ENCODE measurements around the gene TCP11.

Gene TCP11

GRCh38 chr6:35167505-35167904 is 26.4 kb upstream of the TCP11 start:
- ATAC-seq = no peak
- no peak for TF ChIP-seq SNAI2 (CRISPR knock-in tag; IDR thresholded peaks at IDR 0.05)
- no peak for TF ChIP-seq TCF4 (CRISPR knock-in tag; IDR thresholded peaks at IDR 0.05; ENCODE audit: borderline replicate concordance)
- no peak for TF ChIP-seq ESRRG (CRISPR knock-in tag; IDR thresholded peaks at IDR 0.05)
- no peak for TF ChIP-seq PATZ1 (CRISPR knock-in tag; IDR thresholded peaks at IDR 0.05; ENCODE audit: borderline replicate concordance)
- no peak for TF ChIP-seq ARNTL (CRISPR knock-in tag; IDR thresholded peaks at IDR 0.05; ENCODE audit: borderline replicate concordance, low read depth)
- TF ChIP-seq, protein P1, sequence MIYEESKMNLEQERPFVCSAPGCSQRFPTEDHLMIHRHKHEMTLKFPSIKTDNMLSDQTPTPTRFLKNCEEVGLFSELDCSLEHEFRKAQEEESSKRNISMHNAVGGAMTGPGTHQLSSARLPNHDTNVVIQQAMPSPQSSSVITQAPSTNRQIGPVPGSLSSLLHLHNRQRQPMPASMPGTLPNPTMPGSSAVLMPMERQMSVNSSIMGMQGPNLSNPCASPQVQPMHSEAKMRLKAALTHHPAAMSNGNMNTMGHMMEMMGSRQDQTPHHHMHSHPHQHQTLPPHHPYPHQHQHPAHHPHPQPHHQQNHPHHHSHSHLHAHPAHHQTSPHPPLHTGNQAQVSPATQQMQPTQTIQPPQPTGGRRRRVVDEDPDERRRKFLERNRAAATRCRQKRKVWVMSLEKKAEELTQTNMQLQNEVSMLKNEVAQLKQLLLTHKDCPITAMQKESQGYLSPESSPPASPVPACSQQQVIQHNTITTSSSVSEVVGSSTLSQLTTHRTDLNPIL (CRISPR knock-in tag; IDR thresholded peaks at IDR 0.05; ENCODE audit: low read depth) = no peak
- TF ChIP-seq ZFP30 (CRISPR knock-in tag; IDR thresholded peaks at IDR 0.05) = no peak
- no peak for TF ChIP-seq ISL1 (CRISPR knock-in tag; IDR thresholded peaks at IDR 0.05)
- TF ChIP-seq CSDC2 (CRISPR knock-in tag; IDR thresholded peaks at IDR 0.05) = no peak
- TF ChIP-seq POU6F1 (CRISPR knock-in tag; IDR thresholded peaks at IDR 0.05; ENCODE audit: borderline replicate concordance, low read depth) = no peak
- no peak for TF ChIP-seq ZNF565 (CRISPR knock-in tag; conservative IDR thresholded peaks at IDR 0.05; ENCODE audit: low read depth)
- no peak for TF ChIP-seq ZNF8 (CRISPR knock-in tag; IDR thresholded peaks at IDR 0.05)
- TF ChIP-seq ZC3H10 (CRISPR knock-in tag; IDR thresholded peaks at IDR 0.05) = no peak
- no peak for TF ChIP-seq GLIS3 (CRISPR knock-in tag; IDR thresholded peaks at IDR 0.05)
- TF ChIP-seq RARB (CRISPR knock-in tag; IDR thresholded peaks at IDR 0.05) = no peak

DNA sequence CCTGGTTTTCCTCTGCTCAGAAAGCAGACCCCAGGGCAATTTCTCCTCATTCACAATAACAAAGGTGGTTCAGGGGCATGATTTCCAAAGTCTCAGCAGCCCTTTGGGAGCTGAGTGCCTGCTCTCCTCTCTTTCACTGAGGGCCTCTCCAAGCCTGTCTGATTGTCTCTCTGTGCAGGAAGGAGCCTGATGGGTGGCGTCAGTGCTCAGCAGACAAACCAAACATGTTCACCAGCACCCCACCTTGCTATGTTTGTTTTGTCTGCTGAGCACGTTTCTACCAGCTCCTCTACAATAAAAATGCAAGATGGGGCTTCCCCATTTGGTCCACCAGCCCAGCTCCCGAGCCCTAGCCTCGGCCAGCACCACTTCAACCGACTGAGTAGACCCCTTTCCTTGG is 25.4 kb upstream of the TCP11 start:
- no peak for TF ChIP-seq POU6F1 (CRISPR knock-in tag; IDR thresholded peaks at IDR 0.05; ENCODE audit: borderline replicate concordance, low read depth)
- TF ChIP-seq GLIS3 (CRISPR knock-in tag; IDR thresholded peaks at IDR 0.05) = no peak
- TF ChIP-seq PATZ1 (CRISPR knock-in tag; IDR thresholded peaks at IDR 0.05; ENCODE audit: borderline replicate concordance) = no peak
- no peak for TF ChIP-seq OSR1 (CRISPR knock-in tag; IDR thresholded peaks at IDR 0.05)
- no peak for TF ChIP-seq BACH2 (CRISPR knock-in tag; IDR thresholded peaks at IDR 0.05; ENCODE audit: borderline replicate concordance)
- TF ChIP-seq, protein P2, sequence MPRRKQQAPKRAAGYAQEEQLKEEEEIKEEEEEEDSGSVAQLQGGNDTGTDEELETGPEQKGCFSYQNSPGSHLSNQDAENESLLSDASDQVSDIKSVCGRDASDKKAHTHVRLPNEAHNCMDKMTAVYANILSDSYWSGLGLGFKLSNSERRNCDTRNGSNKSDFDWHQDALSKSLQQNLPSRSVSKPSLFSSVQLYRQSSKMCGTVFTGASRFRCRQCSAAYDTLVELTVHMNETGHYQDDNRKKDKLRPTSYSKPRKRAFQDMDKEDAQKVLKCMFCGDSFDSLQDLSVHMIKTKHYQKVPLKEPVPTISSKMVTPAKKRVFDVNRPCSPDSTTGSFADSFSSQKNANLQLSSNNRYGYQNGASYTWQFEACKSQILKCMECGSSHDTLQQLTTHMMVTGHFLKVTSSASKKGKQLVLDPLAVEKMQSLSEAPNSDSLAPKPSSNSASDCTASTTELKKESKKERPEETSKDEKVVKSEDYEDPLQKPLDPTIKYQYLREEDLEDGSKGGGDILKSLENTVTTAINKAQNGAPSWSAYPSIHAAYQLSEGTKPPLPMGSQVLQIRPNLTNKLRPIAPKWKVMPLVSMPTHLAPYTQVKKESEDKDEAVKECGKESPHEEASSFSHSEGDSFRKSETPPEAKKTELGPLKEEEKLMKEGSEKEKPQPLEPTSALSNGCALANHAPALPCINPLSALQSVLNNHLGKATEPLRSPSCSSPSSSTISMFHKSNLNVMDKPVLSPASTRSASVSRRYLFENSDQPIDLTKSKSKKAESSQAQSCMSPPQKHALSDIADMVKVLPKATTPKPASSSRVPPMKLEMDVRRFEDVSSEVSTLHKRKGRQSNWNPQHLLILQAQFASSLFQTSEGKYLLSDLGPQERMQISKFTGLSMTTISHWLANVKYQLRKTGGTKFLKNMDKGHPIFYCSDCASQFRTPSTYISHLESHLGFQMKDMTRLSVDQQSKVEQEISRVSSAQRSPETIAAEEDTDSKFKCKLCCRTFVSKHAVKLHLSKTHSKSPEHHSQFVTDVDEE (CRISPR knock-in tag; IDR thresholded peaks at IDR 0.05) = no peak
- TF ChIP-seq ESRRG (CRISPR knock-in tag; IDR thresholded peaks at IDR 0.05) = no peak
- no peak for TF ChIP-seq ZNF70 (CRISPR knock-in tag; IDR thresholded peaks at IDR 0.05)
- TF ChIP-seq ARNTL (CRISPR knock-in tag; IDR thresholded peaks at IDR 0.05; ENCODE audit: borderline replicate concordance, low read depth) = no peak
- TF ChIP-seq, protein P3, sequence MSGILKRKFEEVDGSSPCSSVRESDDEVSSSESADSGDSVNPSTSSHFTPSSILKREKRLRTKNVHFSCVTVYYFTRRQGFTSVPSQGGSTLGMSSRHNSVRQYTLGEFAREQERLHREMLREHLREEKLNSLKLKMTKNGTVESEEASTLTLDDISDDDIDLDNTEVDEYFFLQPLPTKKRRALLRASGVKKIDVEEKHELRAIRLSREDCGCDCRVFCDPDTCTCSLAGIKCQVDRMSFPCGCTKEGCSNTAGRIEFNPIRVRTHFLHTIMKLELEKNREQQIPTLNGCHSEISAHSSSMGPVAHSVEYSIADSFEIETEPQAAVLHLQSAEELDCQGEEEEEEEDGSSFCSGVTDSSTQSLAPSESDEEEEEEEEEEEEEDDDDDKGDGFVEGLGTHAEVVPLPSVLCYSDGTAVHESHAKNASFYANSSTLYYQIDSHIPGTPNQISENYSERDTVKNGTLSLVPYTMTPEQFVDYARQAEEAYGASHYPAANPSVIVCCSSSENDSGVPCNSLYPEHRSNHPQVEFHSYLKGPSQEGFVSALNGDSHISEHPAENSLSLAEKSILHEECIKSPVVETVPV (CRISPR knock-in tag; IDR thresholded peaks at IDR 0.05) = no peak
- TF ChIP-seq TCF4 (CRISPR knock-in tag; IDR thresholded peaks at IDR 0.05; ENCODE audit: borderline replicate concordance) = no peak
- no peak for TF ChIP-seq ZNF8 (CRISPR knock-in tag; IDR thresholded peaks at IDR 0.05)
- no peak for TF ChIP-seq PPARA (CRISPR knock-in tag; IDR thresholded peaks at IDR 0.05; ENCODE audit: borderline replicate concordance)
- ATAC-seq = no peak
